H9 (cell line): ENCODE data around the gene DSCAM. TPM values are rescaled to one million over a fixed set of nuclear protein-coding genes. Genes with fewer than 3 reads are reported as not detected.

Experiments used
- DNase-seq: peaks from one replicate; pipeline ENCODE4 v3.0.0-alpha.2; 2017
- H2AFZ ChIP-seq: one replicate; pipeline ENCODE4 v1.6.1; 2013; ENCODE audit warnings: mild to moderate bottlenecking, low read length, control low read depth, moderate library complexity
- H2AK5ac ChIP-seq: 2 replicates; pipeline ENCODE4 v1.6.1; 2013; ENCODE audit warnings: low read length, control low read depth, mixed read lengths; ENCODE audit not compliant: insufficient read length
- H2BK120ac ChIP-seq: one replicate; pipeline ENCODE4 v1.6.1; 2013; ENCODE audit warnings: low read depth, mild to moderate bottlenecking, low read length, control low read depth, inconsistent platforms; ENCODE audit not compliant: poor library complexity, severe bottlenecking
- H2BK12ac ChIP-seq: 2 replicates; pipeline ENCODE4 v1.6.1; 2013; ENCODE audit warnings: low read length, control low read depth, mixed read lengths, low read depth; ENCODE audit not compliant: insufficient read length
- H2BK15ac ChIP-seq: 2 replicates; pipeline ENCODE4 v1.6.1; 2013; ENCODE audit warnings: low read depth, low read length, control low read depth
- H2BK20ac ChIP-seq: one replicate; pipeline ENCODE4 v1.6.1; 2013; ENCODE audit warnings: low read depth, mild to moderate bottlenecking, low read length, control low read depth, inconsistent platforms; ENCODE audit not compliant: poor library complexity, severe bottlenecking
- H2BK5ac ChIP-seq: 2 replicates; pipeline ENCODE4 v1.6.1; 2013; ENCODE audit warnings: low read length, control low read depth, mixed read lengths; ENCODE audit not compliant: insufficient read length
- H3K14ac ChIP-seq: 2 replicates; pipeline ENCODE4 v1.6.1; 2013; ENCODE audit warnings: low read length, control low read depth; ENCODE audit not compliant: insufficient read depth
- H3K18ac ChIP-seq: 2 replicates; pipeline ENCODE4 v1.6.1; 2013; ENCODE audit warnings: low read depth, mild to moderate bottlenecking, mixed read lengths, low read length, control low read depth; ENCODE audit not compliant: insufficient read length
- H3K23ac ChIP-seq: 2 replicates; pipeline ENCODE4 v1.6.1; 2013; ENCODE audit warnings: low read length, control low read depth, mixed read lengths, low read depth; ENCODE audit not compliant: insufficient read length
- H3K23me2 ChIP-seq: 2 replicates; pipeline ENCODE4 v1.6.1; 2013; ENCODE audit warnings: low read depth, mild to moderate bottlenecking, mixed read lengths, low read length, control low read depth; ENCODE audit not compliant: insufficient read length, poor library complexity, severe bottlenecking
- H3K27ac ChIP-seq: 2 replicates; pipeline ENCODE4 v1.5.1; 2013; ENCODE audit warnings: low read length, control low read depth, mixed read lengths, low read depth; ENCODE audit not compliant: insufficient read length
- H3K27me3 ChIP-seq: 2 replicates; pipeline ENCODE4 v1.6.1; 2013; ENCODE audit warnings: low read length, control low read depth, inconsistent platforms; ENCODE audit not compliant: insufficient read depth
- H3K4ac ChIP-seq: 2 replicates; pipeline ENCODE4 v1.6.1; 2013; ENCODE audit warnings: low read depth, mild to moderate bottlenecking, control low read depth, inconsistent platforms, low read length, moderate library complexity
- H3K4me1 ChIP-seq: 2 replicates; pipeline ENCODE4 v1.6.1; 2013; ENCODE audit warnings: low read length, control low read depth, inconsistent platforms; ENCODE audit not compliant: insufficient read depth
- H3K4me2 ChIP-seq: 2 replicates; pipeline ENCODE4 v1.6.1; 2013; ENCODE audit warnings: low read length, control low read depth, mixed read lengths; ENCODE audit not compliant: insufficient read length, insufficient read depth
- H3K56ac ChIP-seq: 2 replicates; pipeline ENCODE4 v1.6.1; 2013; ENCODE audit warnings: low read depth, mild to moderate bottlenecking, mixed read lengths, low read length, control low read depth; ENCODE audit not compliant: insufficient read length
- H3K79me1 ChIP-seq: 2 replicates; pipeline ENCODE4 v1.6.1; 2013; ENCODE audit warnings: low read depth, mild to moderate bottlenecking, moderate library complexity, low read length, control low read depth, inconsistent platforms; ENCODE audit not compliant: insufficient read depth, poor library complexity, severe bottlenecking
- H3K79me2 ChIP-seq: 2 replicates; pipeline ENCODE4 v1.6.1; 2013; ENCODE audit warnings: low read length, control low read depth, inconsistent platforms; ENCODE audit not compliant: insufficient read depth
- H3K9ac ChIP-seq: 2 replicates; pipeline ENCODE4 v1.6.1; 2013; ENCODE audit warnings: low read length, control low read depth, mixed read lengths; ENCODE audit not compliant: insufficient read length; ENCODE audit errors: extremely low read depth
- H3K9me3 ChIP-seq: one replicate; pipeline ENCODE4 v1.6.1; 2013; ENCODE audit warnings: low read depth, low read length, inconsistent platforms; ENCODE audit not compliant: control insufficient read depth
- H3T11ph ChIP-seq: one replicate; pipeline ENCODE4 v1.6.1; 2013; ENCODE audit warnings: mild to moderate bottlenecking, low read length, control low read depth, inconsistent platforms
- H4K20me1 ChIP-seq: one replicate; pipeline ENCODE4 v1.6.1; 2013; ENCODE audit not compliant: control insufficient read depth, insufficient read length, insufficient read depth
- H4K5ac ChIP-seq: 2 replicates; pipeline ENCODE4 v1.6.1; 2013; ENCODE audit warnings: low read depth, mild to moderate bottlenecking, mixed read lengths, low read length, control low read depth; ENCODE audit not compliant: insufficient read length
- H4K8ac ChIP-seq: replicated peaks from 2 replicates; pipeline ENCODE4 v1.6.1; 2013; ENCODE audit warnings: low read length, control low read depth, mixed read lengths, low read depth; ENCODE audit not compliant: insufficient read length
- H4K91ac ChIP-seq: 2 replicates; pipeline ENCODE4 v1.6.1; 2013; ENCODE audit warnings: low read depth, mild to moderate bottlenecking, moderate library complexity, mixed read lengths, low read length, control low read depth; ENCODE audit not compliant: insufficient read length
- H3K27ac Mint-ChIP-seq, 3 experiments: 2 replicates in 2 of 3; 3 replicates in 1 of 3; pipeline ENCODE4 v1.8.0; 2020 to 2021; ENCODE audit warnings: mixed read lengths in 3 of 3, mild to moderate bottlenecking in 1 of 3, moderate library complexity in 1 of 3
- H3K27me3 Mint-ChIP-seq: 2 replicates; pipeline ENCODE4 v1.8.0; 2021; ENCODE audit warnings: low read depth, mild to moderate bottlenecking, moderate library complexity, mixed read lengths
- H3K36me3 Mint-ChIP-seq, 3 experiments: 2 replicates in 2 of 3; 3 replicates in 1 of 3; pipeline ENCODE4 v1.8.0; 2020 to 2021; ENCODE audit warnings: low read depth in 3 of 3, mixed read lengths in 3 of 3; ENCODE audit not compliant: insufficient read depth in 1 of 3
- H3K4me1 Mint-ChIP-seq, 2 experiments: 2 replicates each; pipeline ENCODE4 v1.8.0; 2020; ENCODE audit warnings: mixed read lengths in 2 of 2
- H3K4me3 Mint-ChIP-seq, 2 experiments: 2 replicates in 1 of 2; 3 replicates in 1 of 2; pipeline ENCODE4 v1.8.0; 2020 to 2021; ENCODE audit warnings: mild to moderate bottlenecking in 2 of 2, mixed read lengths in 2 of 2, moderate library complexity in 1 of 2
- H3K9me3 Mint-ChIP-seq, 2 experiments: 2 replicates in 1 of 2; 3 replicates in 1 of 2; pipeline ENCODE4 v1.8.0; 2020; ENCODE audit warnings: mild to moderate bottlenecking in 2 of 2, mixed read lengths in 2 of 2, moderate library complexity in 1 of 2
- CTCF ChIP-seq: fragments of 200-600 bp; sonication (generic); conservative IDR thresholded peaks from 3 replicates; pipeline ENCODE4 v1.8.0; 2021; ENCODE audit warnings: antibody characterized with exemption, mild to moderate bottlenecking
- WGBS: extraction: QIAGEN DNeasy Blood & Tissue Kit; methylation state at CpG from one replicate; pipeline ENCODE4 v1.1.7; 2013; ENCODE audit warnings: missing lambda C conversion rate, low lambda C conversion rate, mixed read lengths; ENCODE audit not compliant: insufficient read length; ENCODE audit errors: extremely low coverage; 5-methylcytosine and 5-hydroxymethylcytosine counted together
- total RNA-seq: library from RNA; stranded (reverse); gene quantifications from 2 replicates; pipeline ENCODE4 v1.2.1, GENCODE V29; 2021

Gene DSCAM
- total RNA-seq, 1 experiment from 2014 or later, result 0.17 TPM

GRCh38 chr21:40300300-40300699 lies 546.7 kb downstream of the DSCAM start:
- Histone ChIP-seq H3K4ac (no peak overlapping the region), H4K20me1 (no peaks in the 10 kb centered on the region), H3T11ph (no peak overlapping the region), H2BK5ac (no peak overlapping the region), H3K27me3 (no peaks in the 10 kb centered on the region), H2BK20ac (no peak overlapping the region), H3K18ac (no peak overlapping the region), H2BK15ac (no peak overlapping the region), H4K5ac (no peak overlapping the region), H3K27ac (no peak overlapping the region), H3K56ac (no peak overlapping the region), H3K9ac (no peak overlapping the region), H3K4me1 (no peaks in the 10 kb centered on the region), H4K8ac (no peak overlapping the region), H3K23ac (no peak overlapping the region), H3K23me2 (no peaks in the 10 kb centered on the region), H3K79me1 (no peaks in the 10 kb centered on the region), H3K4me2 (no peak overlapping the region), H3K14ac (no peak overlapping the region), H3K9me3 (no peaks in the 10 kb centered on the region), H3K79me2 (no peaks in the 10 kb centered on the region), H2AFZ (no peak overlapping the region), H2BK120ac (no peak overlapping the region), H4K91ac (no peak overlapping the region), H2BK12ac (no peak overlapping the region), H2AK5ac (no peak overlapping the region)
- no CpG with 5 or more reads among the region's 3 CpGs for WGBS
- Mint-ChIP-seq H3K36me3 (no peaks in the 10 kb centered on the region; a peak in 1 of 7 replicates), H3K9me3 (peaks cover 0 to 3% of the 10 kb centered on the region in 2 experiments; a peak in 3 of 5 replicates), H3K27ac (no peak overlapping the region; a peak in 1 of 7 replicates), H3K4me1 (no peaks in the 10 kb centered on the region), H3K4me3 (no peak overlapping the region), H3K27me3 (no peaks in the 10 kb centered on the region; the same call in 1 of the 2 replicates)
- no peak for DNase-seq
- no peak for TF ChIP-seq CTCF
